Natural killer cell (primary cell): ENCODE measurements around the gene CCR9. TPM values are rescaled to one million over a fixed set of nuclear protein-coding genes. Genes with fewer than 3 reads are reported as not detected.

Experiments used
- ATAC-seq, 3 donors: fragments of 150-1000 bp in 2 of 3; fragments of 200-7000 bp in 1 of 3; cut with Tn5 transposase; 1 replicate in 1 of 3; 2 replicates in 2 of 3; pipeline ENCODE4 v1.10.0; 2021; ENCODE audit warnings: mild to moderate bottlenecking in 2 of 3, moderate library complexity in 2 of 3
- DNase-seq, 2 donors: peaks; one replicate each; pipeline versions ENCODE4 v3.0.0 to v3.0.0-alpha.2; 2013 to 2021; ENCODE audit warnings: mixed read lengths in 1 of 2
- H3K27ac ChIP-seq: one replicate; pipeline ENCODE4 v1.5.1; 2013; ENCODE audit warnings: mild to moderate bottlenecking, low read length
- H3K27me3 ChIP-seq: one replicate; pipeline ENCODE4 v1.6.1; 2013; ENCODE audit warnings: low read length; ENCODE audit not compliant: control insufficient read depth, insufficient read depth
- H3K36me3 ChIP-seq: one replicate; pipeline ENCODE4 v1.6.1; 2013; ENCODE audit warnings: low read length; ENCODE audit not compliant: control insufficient read depth, insufficient read depth
- H3K4me1 ChIP-seq: one replicate; pipeline ENCODE4 v1.6.1; 2013; ENCODE audit warnings: low read length; ENCODE audit not compliant: control insufficient read depth, insufficient read depth
- H3K4me3 ChIP-seq: one replicate; pipeline ENCODE4 v1.5.1; 2013; ENCODE audit warnings: low read length
- H3K9me3 ChIP-seq: one replicate; pipeline ENCODE4 v1.6.1; 2013; ENCODE audit warnings: low read length; ENCODE audit not compliant: control insufficient read depth, insufficient read depth
- H3K27ac Mint-ChIP-seq, 2 donors: one replicate each; pipeline ENCODE4 v1.8.0; 2022; ENCODE audit warnings: mild to moderate bottlenecking in 2 of 2, mixed read lengths in 2 of 2, moderate library complexity in 1 of 2
- H3K27me3 Mint-ChIP-seq, 2 donors: one replicate each; pipeline ENCODE4 v1.8.0; 2022; ENCODE audit warnings: low read depth in 2 of 2, mixed read lengths in 2 of 2
- H3K36me3 Mint-ChIP-seq: one replicate; pipeline ENCODE4 v1.8.0; 2022; ENCODE audit warnings: mixed read lengths
- H3K4me1 Mint-ChIP-seq, 2 donors: one replicate each; pipeline ENCODE4 v1.8.0; 2022; ENCODE audit warnings: mixed read lengths in 2 of 2
- H3K4me3 Mint-ChIP-seq: one replicate; pipeline ENCODE4 v1.8.0; 2022; ENCODE audit warnings: mild to moderate bottlenecking, moderate library complexity, mixed read lengths
- H3K9me3 Mint-ChIP-seq, 2 donors: one replicate each; pipeline ENCODE4 v1.8.0; 2022; ENCODE audit warnings: mixed read lengths in 2 of 2
- WGBS: methylation state at CpG from one replicate; pipeline ENCODE4 v1.1.7; 2013; ENCODE audit warnings: missing lambda C conversion rate; ENCODE audit not compliant: insufficient coverage; 5-methylcytosine and 5-hydroxymethylcytosine counted together
- intact Hi-C: fragments of 100-400 bp; cut with micrococcal nuclease; formaldehyde crosslinking; loops from one replicate; pipeline ENCODE4 v1.14.2; 2022
- total RNA-seq, 4 donors: library from RNA; stranded (reverse); fragments of 120-200 nt in 1 of 4; gene quantifications; one replicate each; pipeline versions ENCODE4 v1.2.3 to v1.2.4, GENCODE V29; 2013 to 2022
- TF ChIP-seq, protein P1 (sequence below): fragments of 200-600 bp; IDR thresholded peaks from one replicate; pipeline ENCODE4 v1.8.0; 2022; ENCODE audit warnings: antibody characterized with exemption

CCR9 gene
- total RNA-seq, 3 donors from 2014 or later (not counting 1 experiment from before 2014, with no cell fraction given): 0.27 TPM; not detected in 2

DNA sequence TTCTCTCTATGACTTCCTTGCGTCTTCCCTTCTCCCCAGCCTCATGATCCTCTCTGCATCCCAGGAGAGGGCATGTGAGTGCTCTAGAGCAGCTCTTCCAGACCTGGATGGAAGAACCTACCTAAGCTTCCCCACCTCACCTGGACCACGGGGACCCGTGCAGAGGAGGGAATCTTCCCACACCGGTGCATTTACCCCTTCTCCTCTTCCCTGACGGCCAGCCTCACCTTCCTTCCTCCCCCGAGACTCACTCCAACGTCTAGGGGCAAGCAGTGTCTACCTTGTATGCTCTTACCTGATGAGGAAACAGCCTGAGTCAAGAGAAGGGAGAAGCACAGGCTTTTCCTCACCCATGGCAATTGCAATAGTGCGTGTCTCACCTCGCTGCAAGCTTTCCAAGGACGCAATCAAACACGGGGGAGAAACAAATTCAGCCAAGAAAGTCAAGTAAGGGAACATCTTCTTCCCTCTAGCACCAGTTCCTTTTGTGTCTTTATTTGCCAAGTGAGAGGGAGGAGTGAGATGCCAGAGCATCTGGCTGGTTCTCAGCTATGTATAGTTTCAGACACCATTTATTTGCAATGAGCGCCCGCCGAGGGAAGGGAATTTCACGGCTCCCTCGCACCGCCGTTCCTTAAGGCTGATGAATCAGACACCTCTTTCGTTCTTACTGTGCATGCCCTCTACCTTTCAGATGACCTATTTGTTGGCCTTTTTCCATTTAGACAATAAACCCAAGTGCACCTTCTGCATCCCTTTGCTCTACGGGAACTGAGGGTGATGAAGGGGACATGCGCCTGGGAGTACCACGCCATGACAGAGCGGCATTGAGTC is 1.8 kb upstream of the CCR9 start:
- intact Hi-C loops: no loop called here
- H3K4me3 Mint-ChIP-seq: no peak overlapping the region

DNA sequence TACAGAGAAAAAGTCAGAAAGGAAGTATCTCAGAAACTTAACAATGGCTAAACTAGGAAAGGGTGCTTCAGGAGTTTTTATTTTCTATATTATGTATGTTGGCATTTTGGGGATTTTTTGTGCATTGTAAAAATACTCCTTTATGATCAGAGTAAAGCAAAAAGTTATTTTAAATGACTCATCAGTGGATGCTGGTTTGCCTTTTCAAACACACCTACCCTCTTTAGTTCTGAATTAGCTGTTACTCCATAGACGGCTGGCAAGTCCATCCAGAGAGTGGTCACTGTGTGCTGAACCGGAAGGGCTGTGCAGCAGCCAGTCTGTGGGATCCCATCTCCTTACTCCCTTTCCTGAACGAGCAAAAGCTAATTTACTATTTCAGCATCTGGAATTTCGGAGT is 942 bp downstream of the CCR9 start:
- Mint-ChIP-seq H3K4me1 (peaks cover 8 to 27% of the 10 kb centered on the region in 2 donors), H3K27me3 (peaks cover 9 to 44% of the 10 kb centered on the region in 2 donors), H3K9me3 (no peaks in the 10 kb centered on the region), H3K4me3 (no peak overlapping the region), H3K27ac (no peak overlapping the region), H3K36me3 (no peaks in the 10 kb centered on the region)
- intact Hi-C loops: no loop called here
- TF ChIP-seq, protein P1, sequence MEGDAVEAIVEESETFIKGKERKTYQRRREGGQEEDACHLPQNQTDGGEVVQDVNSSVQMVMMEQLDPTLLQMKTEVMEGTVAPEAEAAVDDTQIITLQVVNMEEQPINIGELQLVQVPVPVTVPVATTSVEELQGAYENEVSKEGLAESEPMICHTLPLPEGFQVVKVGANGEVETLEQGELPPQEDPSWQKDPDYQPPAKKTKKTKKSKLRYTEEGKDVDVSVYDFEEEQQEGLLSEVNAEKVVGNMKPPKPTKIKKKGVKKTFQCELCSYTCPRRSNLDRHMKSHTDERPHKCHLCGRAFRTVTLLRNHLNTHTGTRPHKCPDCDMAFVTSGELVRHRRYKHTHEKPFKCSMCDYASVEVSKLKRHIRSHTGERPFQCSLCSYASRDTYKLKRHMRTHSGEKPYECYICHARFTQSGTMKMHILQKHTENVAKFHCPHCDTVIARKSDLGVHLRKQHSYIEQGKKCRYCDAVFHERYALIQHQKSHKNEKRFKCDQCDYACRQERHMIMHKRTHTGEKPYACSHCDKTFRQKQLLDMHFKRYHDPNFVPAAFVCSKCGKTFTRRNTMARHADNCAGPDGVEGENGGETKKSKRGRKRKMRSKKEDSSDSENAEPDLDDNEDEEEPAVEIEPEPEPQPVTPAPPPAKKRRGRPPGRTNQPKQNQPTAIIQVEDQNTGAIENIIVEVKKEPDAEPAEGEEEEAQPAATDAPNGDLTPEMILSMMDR: no peak
- DNase-seq (no peak), ATAC-seq (no peak)
- no peaks in the 10 kb centered on the region for H3K9me3 ChIP-seq
- no peaks in the 10 kb centered on the region for H3K36me3 ChIP-seq
- no peak overlapping the region for H3K4me3 ChIP-seq
- H3K27me3 ChIP-seq: peaks cover 9% of the 10 kb centered on the region
- no peaks in the 10 kb centered on the region for H3K4me1 ChIP-seq
- H3K27ac ChIP-seq: no peak overlapping the region
- 88% methylated on average over 4 of the region's 4 CpGs for WGBS

More for the DNA sequence above, 1.8 kb upstream of the CCR9 start:
- no peaks in the 10 kb centered on the region for H3K9me3 ChIP-seq
- no peak for ATAC-seq
- Mint-ChIP-seq H3K27ac (no peak overlapping the region), H3K27me3 (peaks cover 6 to 28% of the 10 kb centered on the region in 2 donors), H3K4me1 (peaks cover 20 to 31% of the 10 kb centered on the region in 2 donors), H3K36me3 (no peaks in the 10 kb centered on the region), H3K9me3 (no peaks in the 10 kb centered on the region)
- WGBS: 88% methylated on average over 23 of the region's 23 CpGs
- peaks cover 25% of the 10 kb centered on the region for H3K4me1 ChIP-seq
- H3K27ac ChIP-seq: no peak overlapping the region
- TF ChIP-seq, protein P1: no peak
- peaks cover 13% of the 10 kb centered on the region for H3K27me3 ChIP-seq
- no peak overlapping the region for H3K4me3 ChIP-seq
- DNase-seq: no peak
- no peaks in the 10 kb centered on the region for H3K36me3 ChIP-seq

DNA sequence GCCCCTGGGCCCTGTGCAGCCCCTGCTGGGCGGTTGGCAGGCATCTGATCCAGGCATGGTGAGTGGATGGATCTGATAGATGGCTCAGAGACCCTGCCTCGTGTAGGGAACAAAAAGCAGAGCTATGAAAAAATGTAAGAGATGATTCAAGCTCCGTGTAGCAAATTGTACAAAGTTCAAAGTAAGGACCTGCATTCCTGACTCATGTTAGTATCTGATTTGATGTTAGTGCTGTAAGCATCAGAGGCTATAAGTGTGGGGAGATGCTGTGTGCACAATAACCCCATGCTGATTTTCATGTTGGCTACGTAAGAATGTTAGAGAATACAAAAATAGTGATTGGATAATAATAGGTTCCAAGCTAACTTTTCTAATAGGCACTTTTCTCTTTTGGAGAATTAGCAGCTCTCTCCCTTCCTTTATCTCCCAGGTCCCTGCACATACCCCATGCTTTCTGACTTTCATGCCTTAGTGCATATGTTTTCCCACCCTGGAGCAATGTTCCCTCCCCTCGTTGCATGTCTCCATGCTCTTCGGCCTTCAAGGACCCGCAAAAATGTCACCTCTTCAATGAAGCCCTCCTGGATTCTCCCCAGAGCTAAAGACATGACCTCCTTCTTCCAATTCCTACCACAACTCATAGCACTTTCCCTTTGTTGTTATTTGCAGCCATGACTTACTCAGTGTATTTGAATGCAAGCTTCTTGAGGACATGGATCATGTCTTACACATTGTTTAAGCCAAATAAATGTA is 1.6 kb downstream of the CCR9 start:
- no peak overlapping the region for H3K4me3 Mint-ChIP-seq
- Histone ChIP-seq H3K27ac (no peak overlapping the region), H3K27me3 (peaks cover 8% of the 10 kb centered on the region), H3K4me3 (no peak overlapping the region), H3K9me3 (no peaks in the 10 kb centered on the region), H3K4me1 (no peaks in the 10 kb centered on the region), H3K36me3 (no peaks in the 10 kb centered on the region)
- TF ChIP-seq, protein P1: no peak
- H3K27me3 Mint-ChIP-seq: peaks cover 9 to 44% of the 10 kb centered on the region in 2 donors
- WGBS: 75% methylated on average over 7 of the region's 7 CpGs
- no peak overlapping the region for H3K27ac Mint-ChIP-seq
- peaks cover 15 to 33% of the 10 kb centered on the region in 2 donors for H3K4me1 Mint-ChIP-seq
- intact Hi-C loops: no loop called here
- ATAC-seq (no peak), DNase-seq (no peak)
- no peaks in the 10 kb centered on the region for H3K36me3 Mint-ChIP-seq
- H3K9me3 Mint-ChIP-seq: no peaks in the 10 kb centered on the region
